ENCODE results near the gene PNO1. TPM values are rescaled to one million over a fixed set of nuclear protein-coding genes. Genes with fewer than 3 reads are reported as not detected.

PNO1 gene
- total and polyA plus RNA-seq, 2 experiments from 2014 or later, result 10.7 to 22.6 TPM

GRCh38 chr2:68223419-68223818 is 65.7 kb downstream of the PNO1 start:
- H3K36me3 ChIP-seq, result no peaks in the 10 kb centered on the region
- no peaks in the 10 kb centered on the region for H3K27me3 ChIP-seq
- H3K4me3 ChIP-seq, result no peak overlapping the region
- DNase-seq (ENCODE audit: low read depth in 1 of 2, low spot score in 1 of 2), result peak in 1 of 2 donors; percentile 48
- no peak for TF ChIP-seq CTCF (IDR thresholded peaks at IDR 0.05; ENCODE audit: low read depth, low read length)
- peaks cover 34% of the 10 kb centered on the region for H3K4me1 ChIP-seq (ENCODE audit: low read depth)
- no peaks in the 10 kb centered on the region for H3K9me3 ChIP-seq (ENCODE audit: low read depth)
- H3K27ac ChIP-seq, result no peak overlapping the region

GRCh38 chr2:68225119-68225632 is 67.5 kb downstream of the PNO1 start:
- TF ChIP-seq CTCF (IDR thresholded peaks at IDR 0.05; ENCODE audit: low read depth, low read length), result peak; percentile 43
- peak overlapping the region; percentile 47 for H3K27ac ChIP-seq
- no peaks in the 10 kb centered on the region for H3K27me3 ChIP-seq
- peaks cover 34% of the 10 kb centered on the region for H3K4me1 ChIP-seq (ENCODE audit: low read depth)
- H3K9me3 ChIP-seq (ENCODE audit: low read depth), result no peaks in the 10 kb centered on the region
- peak; percentile 41 to 53 for DNase-seq (ENCODE audit: low read depth in 1 of 2, low spot score in 1 of 2)
- H3K36me3 ChIP-seq, result no peaks in the 10 kb centered on the region
- no peak overlapping the region for H3K4me3 ChIP-seq

Other genes starting within 250 kb of the PNO1 start
- gene C1D, start 94.9 kb upstream of the PNO1 start, total RNA-seq, result 30.9 and 39.2 TPM in 2 replicates
- 61.3 and 63.5 TPM in 2 replicates for gene C1D, start 94.9 kb upstream of the PNO1 start, polyA plus RNA-seq
- 16.3 and 17.0 TPM in 2 replicates for gene PPP3R1, start 94.6 kb downstream of the PNO1 start, total RNA-seq
- gene PPP3R1, start 94.6 kb downstream of the PNO1 start, polyA plus RNA-seq, result 2.3 and 4.4 TPM in 2 replicates
- 6.9 and 8.8 TPM in 2 replicates for gene CNRIP1, start 162.1 kb downstream of the PNO1 start, total RNA-seq
- 9.3 and 14.3 TPM in 2 replicates for gene CNRIP1, start 162.1 kb downstream of the PNO1 start, polyA plus RNA-seq
- gene PLEK, start 207.4 kb downstream of the PNO1 start, total RNA-seq, result not detected in 2 replicates
- gene PLEK, start 207.4 kb downstream of the PNO1 start, polyA plus RNA-seq, result 0.21 TPM in 1 of 2 replicates, not detected in the other